Endothelial cell (in vitro differentiated cells): ENCODE data around the gene CCDC38. TPM values are rescaled to one million over a fixed set of nuclear protein-coding genes. Genes with fewer than 3 reads are reported as not detected.

Experiments
- DNase-seq: peaks from one replicate; pipeline ENCODE4 v3.0.0; 2021; ENCODE audit warnings: low spot score
- H3K27ac Mint-ChIP-seq: one replicate; pipeline ENCODE4 v1.8.0; 2021; ENCODE audit warnings: mixed read lengths, inconsistent platforms; ENCODE audit not compliant: unreplicated experiment
- H3K27me3 Mint-ChIP-seq: one replicate; pipeline ENCODE4 v1.8.0; 2021; ENCODE audit warnings: mild to moderate bottlenecking, moderate library complexity, mixed read lengths, inconsistent platforms; ENCODE audit not compliant: unreplicated experiment
- H3K36me3 Mint-ChIP-seq: one replicate; pipeline ENCODE4 v1.8.0; 2021; ENCODE audit warnings: mild to moderate bottlenecking, low read depth, mixed read lengths, inconsistent platforms; ENCODE audit not compliant: unreplicated experiment
- H3K4me1 Mint-ChIP-seq: one replicate; pipeline ENCODE4 v1.8.0; 2021; ENCODE audit warnings: mild to moderate bottlenecking, mixed read lengths, inconsistent platforms; ENCODE audit not compliant: unreplicated experiment
- H3K4me3 Mint-ChIP-seq: one replicate; pipeline ENCODE4 v1.8.0; 2021; ENCODE audit warnings: mild to moderate bottlenecking, mixed read lengths, inconsistent platforms; ENCODE audit not compliant: unreplicated experiment
- H3K9me3 Mint-ChIP-seq: one replicate; pipeline ENCODE4 v1.8.0; 2021; ENCODE audit warnings: mixed read lengths, inconsistent platforms; ENCODE audit not compliant: unreplicated experiment
- CTCF ChIP-seq: fragments of 200-600 bp; sonication (generic); IDR thresholded peaks from one replicate; pipeline ENCODE4 v1.5.0; 2021; ENCODE audit warnings: antibody characterized with exemption; ENCODE audit not compliant: unreplicated experiment
- long read RNA-seq: library from polyadenylated mRNA; unstranded; transcript quantifications from one replicate; pipeline ENCODE4 v2.0.0, GENCODE V29; 2020; ENCODE audit not compliant: unreplicated experiment
- total RNA-seq: library from RNA; stranded (reverse); fragmentation: NEBNext Ultra II Directional; extraction: Animal tissue kit (Norgen Biotek cat#: 25700); gene quantifications from one replicate; pipeline ENCODE4 v1.2.1, GENCODE V29; 2021; ENCODE audit not compliant: unreplicated experiment

The CCDC38 gene
- not detected for total RNA-seq
- long read RNA-seq, partial matches to known transcripts = 0 of 1 reads
- long read RNA-seq, other reads (novel, unspliced or antisense) = 1 of 1 reads

GRCh38 chr12:95942524-95943329 is at the start of gene CCDC38:
TSS of gene CCDC38 (minus strand) at chr12:95942614. CDS start at chr12:95936509, 6,105 bp downstream.
- H3K27ac Mint-ChIP-seq = no peak within 1 kb of the TSS

GRCh38 chr12:95990136-95990535 is 47.7 kb upstream of the CCDC38 start:
- DNase-seq = no peak
- no peaks in the 10 kb centered on the region for H3K9me3 Mint-ChIP-seq
- no peak overlapping the region for H3K4me3 Mint-ChIP-seq
- no peak overlapping the region for H3K27ac Mint-ChIP-seq
- H3K36me3 Mint-ChIP-seq = no peaks in the 10 kb centered on the region
- no peak for TF ChIP-seq CTCF
- H3K4me1 Mint-ChIP-seq = peaks cover 21% of the 10 kb centered on the region
- peaks cover 1% of the 10 kb centered on the region for H3K27me3 Mint-ChIP-seq

More at GRCh38 chr12:95942524-95943329, at the start of gene CCDC38:
- H3K4me3 Mint-ChIP-seq = peak within 1 kb of the TSS; percentile 88
- TF ChIP-seq CTCF = no peak
- no peaks in the 10 kb centered on the region for H3K4me1 Mint-ChIP-seq
- H3K9me3 Mint-ChIP-seq = no peaks in the 10 kb centered on the region
- peaks cover 2% of the 10 kb centered on the region for H3K27me3 Mint-ChIP-seq
- H3K36me3 Mint-ChIP-seq = no peaks in the 10 kb centered on the region
- peak; percentile 20 for DNase-seq

- TF ChIP-seq CTCF = no peak
- no peak for DNase-seq
- Mint-ChIP-seq H3K27me3 (peaks cover 1% of the 10 kb centered on the region), H3K4me3 (no peak overlapping the region), H3K9me3 (no peaks in the 10 kb centered on the region), H3K36me3 (no peaks in the 10 kb centered on the region), H3K4me1 (peaks cover 21% of the 10 kb centered on the region), H3K27ac (no peak overlapping the region)
Observed at GRCh38 chr12:95989504-95990123, 47.2 kb upstream of the CCDC38 start.

- Mint-ChIP-seq H3K27ac (no peak overlapping the region), H3K4me1 (peaks cover 21% of the 10 kb centered on the region), H3K36me3 (no peaks in the 10 kb centered on the region), H3K27me3 (peaks cover 1% of the 10 kb centered on the region), H3K4me3 (peak overlapping the region; percentile 9), H3K9me3 (no peaks in the 10 kb centered on the region)
- DNase-seq = no peak
- no peak for TF ChIP-seq CTCF
Observed at GRCh38 chr12:95988506-95989275, 46.3 kb upstream of the CCDC38 start.
